ENCODE results near the gene MAX.

MAX gene

GRCh38 chr14:65073605-65074201 lies 28.6 kb downstream of the MAX start:
- peak overlapping the region; percentile 49 for H3K27ac ChIP-seq
- no peak overlapping the region for H2AFZ ChIP-seq

GRCh38 chr14:65072937-65073336 lies 29.4 kb downstream of the MAX start:
- Histone ChIP-seq H3K36me3 (ENCODE audit: control insufficient read depth, insufficient read depth, low read length) (no peaks in the 10 kb centered on the region), H3K4me2 (ENCODE audit: low read length) (peak overlapping the region; percentile 60), H3K9ac (no peak overlapping the region), H3K4me1 (peaks cover 21% of the 10 kb centered on the region), H3K79me2 (no peaks in the 10 kb centered on the region), H3K4me3 (ENCODE audit: low read depth, low read length) (peak overlapping the region; percentile 18), H3K27me3 (ENCODE audit: control insufficient read depth, insufficient read depth, low read length) (no peaks in the 10 kb centered on the region), H3K27ac (peak overlapping the region; percentile 49), H3K9me3 (ENCODE audit: control insufficient read depth, low read length) (no peaks in the 10 kb centered on the region), H2AFZ (no peak overlapping the region)
- no peak for TF ChIP-seq CTCF (IDR thresholded peaks at IDR 0.05)

More at GRCh38 chr14:65073605-65074201, 28.6 kb downstream of the MAX start:
- no peak overlapping the region for H3K9ac ChIP-seq
- no peaks in the 10 kb centered on the region for H3K27me3 ChIP-seq (ENCODE audit: control insufficient read depth, insufficient read depth, low read length)
- TF ChIP-seq CTCF (IDR thresholded peaks at IDR 0.05): no peak
- no peaks in the 10 kb centered on the region for H3K36me3 ChIP-seq (ENCODE audit: control insufficient read depth, insufficient read depth, low read length)
- H3K4me2 ChIP-seq (ENCODE audit: low read length): peak overlapping the region; percentile 60
- no peak overlapping the region for H3K4me3 ChIP-seq (ENCODE audit: low read depth, low read length)
- H3K9me3 ChIP-seq (ENCODE audit: control insufficient read depth, low read length): no peaks in the 10 kb centered on the region
- H3K4me1 ChIP-seq: peaks cover 21% of the 10 kb centered on the region
- no peaks in the 10 kb centered on the region for H3K79me2 ChIP-seq

- Histone ChIP-seq H3K4me1 (peaks cover 21% of the 10 kb centered on the region), H3K36me3 (ENCODE audit: control insufficient read depth, insufficient read depth, low read length) (no peaks in the 10 kb centered on the region)
Observed at GRCh38 chr14:65072256-65072655, 30.1 kb downstream of the MAX start.

GRCh38 chr14:65071544-65071943 lies 30.8 kb downstream of the MAX start:
- Histone ChIP-seq H3K27me3 (ENCODE audit: control insufficient read depth, insufficient read depth, low read length) (no peaks in the 10 kb centered on the region), H3K4me2 (ENCODE audit: low read length) (no peak overlapping the region), H3K4me3 (ENCODE audit: low read depth, low read length) (no peak overlapping the region), H3K27ac (no peak overlapping the region), H3K79me2 (no peaks in the 10 kb centered on the region), H3K4me1 (peaks cover 21% of the 10 kb centered on the region), H2AFZ (no peak overlapping the region), H3K9me3 (ENCODE audit: control insufficient read depth, low read length) (no peaks in the 10 kb centered on the region), H3K9ac (no peak overlapping the region), H3K36me3 (ENCODE audit: control insufficient read depth, insufficient read depth, low read length) (no peaks in the 10 kb centered on the region)
- TF ChIP-seq CTCF (IDR thresholded peaks at IDR 0.05): no peak

More at GRCh38 chr14:65072256-65072655, 30.1 kb downstream of the MAX start:
- TF ChIP-seq CTCF (IDR thresholded peaks at IDR 0.05): no peak
- no peak overlapping the region for H2AFZ ChIP-seq
- no peak overlapping the region for H3K9ac ChIP-seq
- H3K9me3 ChIP-seq (ENCODE audit: control insufficient read depth, low read length): no peaks in the 10 kb centered on the region
- H3K4me3 ChIP-seq (ENCODE audit: low read depth, low read length): no peak overlapping the region
- peak overlapping the region; percentile 49 for H3K27ac ChIP-seq
- no peak overlapping the region for H3K4me2 ChIP-seq (ENCODE audit: low read length)
- no peaks in the 10 kb centered on the region for H3K79me2 ChIP-seq
- H3K27me3 ChIP-seq (ENCODE audit: control insufficient read depth, insufficient read depth, low read length): no peaks in the 10 kb centered on the region

- H3K4me3 ChIP-seq (ENCODE audit: low read depth, low read length): no peak overlapping the region
- no peaks in the 10 kb centered on the region for H3K36me3 ChIP-seq (ENCODE audit: control insufficient read depth, insufficient read depth, low read length)
- no peak overlapping the region for H3K9ac ChIP-seq
Observed at GRCh38 chr14:65070471-65070976, 31.8 kb downstream of the MAX start.

More at GRCh38 chr14:65070471-65070976, 31.8 kb downstream of the MAX start:
- H3K27ac ChIP-seq: no peak overlapping the region
- H3K79me2 ChIP-seq: no peaks in the 10 kb centered on the region
- no peak overlapping the region for H3K4me2 ChIP-seq (ENCODE audit: low read length)
- no peak for TF ChIP-seq CTCF (IDR thresholded peaks at IDR 0.05)
- no peaks in the 10 kb centered on the region for H3K9me3 ChIP-seq (ENCODE audit: control insufficient read depth, low read length)
- peaks cover 21% of the 10 kb centered on the region for H3K4me1 ChIP-seq
- no peaks in the 10 kb centered on the region for H3K27me3 ChIP-seq (ENCODE audit: control insufficient read depth, insufficient read depth, low read length)
- H2AFZ ChIP-seq: no peak overlapping the region
